ENCODE data around the gene SLC39A9. TPM values are rescaled to one million over a fixed set of nuclear protein-coding genes. Genes with fewer than 3 reads are reported as not detected.

Gene SLC39A9
- total and polyA plus RNA-seq, 2 of the 13 experiments (the other 11 are each of a cell fraction or from before 2014, with no cell fraction given): 46.6 to 69.5 TPM

DNA sequence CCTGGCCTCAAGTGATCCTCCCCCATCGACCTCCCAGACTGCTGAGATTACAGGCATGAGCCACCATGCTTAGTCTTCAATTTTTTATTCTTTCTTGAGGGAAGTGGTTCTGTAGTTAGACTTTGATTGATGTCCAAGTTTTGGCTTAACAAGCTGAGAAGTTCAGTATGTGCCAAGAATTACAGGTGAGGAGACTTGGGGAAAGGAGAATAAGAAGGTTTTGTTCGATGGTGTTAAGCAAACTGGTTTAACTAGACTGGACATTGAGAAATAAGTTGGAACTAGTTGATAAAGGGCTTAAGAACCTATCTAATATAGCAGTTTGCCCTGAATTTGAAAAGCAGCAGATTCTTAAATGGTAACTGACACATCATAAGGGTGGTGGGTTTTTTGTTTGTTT lies 53.4 kb downstream of the SLC39A9 start:
- CTCF ChIA-PET (ENCODE audit: low intra/inter-chr PET ratio, low total read pairs): no interaction called here
- 97% methylated on average over 2 of the region's 2 CpGs for WGBS (ENCODE audit: low lambda C conversion rate)
- Histone ChIP-seq H4K20me1 (ENCODE audit: insufficient read depth, low read length) (no peaks in the 10 kb centered on the region), H3K9me3 (ENCODE audit: low read length) (no peaks in the 10 kb centered on the region), H3K4me1 (ENCODE audit: insufficient read depth, low read length) (no peaks in the 10 kb centered on the region), H3K4me2 (ENCODE audit: low read depth, low read length) (no peak overlapping the region), H2AFZ (ENCODE audit: low read length) (no peak overlapping the region), H3K4me3 (replicated peaks in 1 of 3; ENCODE audit: insufficient read depth in 1 of 3, low read depth in 2 of 3, low read length in 3 of 3) (no peak overlapping the region), H3K9ac (ENCODE audit: insufficient read depth, low read depth, low read length) (no peak overlapping the region), H3K36me3 (replicated peaks in 1 of 2; ENCODE audit: control insufficient read depth in 1 of 2, insufficient read depth in 2 of 2, low read length in 2 of 2) (peaks cover 8 to 33% of the 10 kb centered on the region in 2 experiments), H3K79me2 (ENCODE audit: insufficient read depth, low read length) (no peaks in the 10 kb centered on the region), H3K27me3 (ENCODE audit: control insufficient read depth in 1 of 2, insufficient read depth in 2 of 2, low read length in 2 of 2) (no peaks in the 10 kb centered on the region), H3K27ac (ENCODE audit: extremely low read length, insufficient read depth, low read length) (no peak overlapping the region)
- in situ Hi-C loops (cut with HindIII; ENCODE audit: extremely low pct_ligation_motif_present, low pct_unique_long_range_greater_than_20kb) (no loop called here), intact Hi-C loops (cut with micrococcal nuclease; ENCODE audit: unreplicated experiment) (no loop called here)
- FAIRE-seq (no peak), ATAC-seq (no peak), DNase-seq (ENCODE audit: low spot score) (no peak)
- POLR2A ChIA-PET: no interaction called here
- BruUV-seq (replicated peaks): no TSS peak
- TF ChIP-seq KDM2A (CRISPR knock-in tag; IDR thresholded peaks at IDR 0.05; ENCODE audit: borderline replicate concordance, low read depth) (no peak), NR1H2 (CRISPR knock-in tag; IDR thresholded peaks at IDR 0.05; ENCODE audit: borderline replicate concordance, low read depth) (no peak), MYNN (CRISPR knock-in tag; IDR thresholded peaks at IDR 0.05; ENCODE audit: low read depth) (no peak), MAFK (conservative IDR thresholded peaks at IDR 0.05 in 1 of 2, IDR thresholded peaks at IDR 0.05 in 1 of 2; ENCODE audit: low read length in 2 of 2) (no peak), ZNF382 (CRISPR knock-in tag; IDR thresholded peaks at IDR 0.05; ENCODE audit: borderline replicate concordance) (no peak), ZNF552 (CRISPR knock-in tag; IDR thresholded peaks at IDR 0.05; ENCODE audit: borderline replicate concordance) (no peak), MZF1 (CRISPR knock-in tag; IDR thresholded peaks at IDR 0.05; ENCODE audit: borderline replicate concordance) (no peak), SPEN (CRISPR knock-in tag; IDR thresholded peaks at IDR 0.05; ENCODE audit: low read depth) (no peak), ZNF207 (IDR thresholded peaks at IDR 0.05; ENCODE audit: borderline replicate concordance) (no peak), SMAD3 (CRISPR knock-in tag; IDR thresholded peaks at IDR 0.05) (no peak), ZZZ3 (CRISPR knock-in tag; IDR thresholded peaks at IDR 0.05; ENCODE audit: borderline replicate concordance) (no peak), ZNF781 (CRISPR knock-in tag; IDR thresholded peaks at IDR 0.05; ENCODE audit: borderline replicate concordance, not compliant biosample characterization) (no peak), ZNF333 (CRISPR knock-in tag; IDR thresholded peaks at IDR 0.05; ENCODE audit: borderline replicate concordance) (no peak), ZNF367 (CRISPR knock-in tag; IDR thresholded peaks at IDR 0.05; ENCODE audit: borderline replicate concordance) (no peak)
- TF ChIP-seq, protein P1, sequence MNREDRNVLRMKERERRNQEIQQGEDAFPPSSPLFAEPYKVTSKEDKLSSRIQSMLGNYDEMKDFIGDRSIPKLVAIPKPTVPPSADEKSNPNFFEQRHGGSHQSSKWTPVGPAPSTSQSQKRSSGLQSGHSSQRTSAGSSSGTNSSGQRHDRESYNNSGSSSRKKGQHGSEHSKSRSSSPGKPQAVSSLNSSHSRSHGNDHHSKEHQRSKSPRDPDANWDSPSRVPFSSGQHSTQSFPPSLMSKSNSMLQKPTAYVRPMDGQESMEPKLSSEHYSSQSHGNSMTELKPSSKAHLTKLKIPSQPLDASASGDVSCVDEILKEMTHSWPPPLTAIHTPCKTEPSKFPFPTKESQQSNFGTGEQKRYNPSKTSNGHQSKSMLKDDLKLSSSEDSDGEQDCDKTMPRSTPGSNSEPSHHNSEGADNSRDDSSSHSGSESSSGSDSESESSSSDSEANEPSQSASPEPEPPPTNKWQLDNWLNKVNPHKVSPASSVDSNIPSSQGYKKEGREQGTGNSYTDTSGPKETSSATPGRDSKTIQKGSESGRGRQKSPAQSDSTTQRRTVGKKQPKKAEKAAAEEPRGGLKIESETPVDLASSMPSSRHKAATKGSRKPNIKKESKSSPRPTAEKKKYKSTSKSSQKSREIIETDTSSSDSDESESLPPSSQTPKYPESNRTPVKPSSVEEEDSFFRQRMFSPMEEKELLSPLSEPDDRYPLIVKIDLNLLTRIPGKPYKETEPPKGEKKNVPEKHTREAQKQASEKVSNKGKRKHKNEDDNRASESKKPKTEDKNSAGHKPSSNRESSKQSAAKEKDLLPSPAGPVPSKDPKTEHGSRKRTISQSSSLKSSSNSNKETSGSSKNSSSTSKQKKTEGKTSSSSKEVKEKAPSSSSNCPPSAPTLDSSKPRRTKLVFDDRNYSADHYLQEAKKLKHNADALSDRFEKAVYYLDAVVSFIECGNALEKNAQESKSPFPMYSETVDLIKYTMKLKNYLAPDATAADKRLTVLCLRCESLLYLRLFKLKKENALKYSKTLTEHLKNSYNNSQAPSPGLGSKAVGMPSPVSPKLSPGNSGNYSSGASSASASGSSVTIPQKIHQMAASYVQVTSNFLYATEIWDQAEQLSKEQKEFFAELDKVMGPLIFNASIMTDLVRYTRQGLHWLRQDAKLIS (CRISPR knock-in tag; IDR thresholded peaks at IDR 0.05): no peak
- TF ChIP-seq, protein P2, sequence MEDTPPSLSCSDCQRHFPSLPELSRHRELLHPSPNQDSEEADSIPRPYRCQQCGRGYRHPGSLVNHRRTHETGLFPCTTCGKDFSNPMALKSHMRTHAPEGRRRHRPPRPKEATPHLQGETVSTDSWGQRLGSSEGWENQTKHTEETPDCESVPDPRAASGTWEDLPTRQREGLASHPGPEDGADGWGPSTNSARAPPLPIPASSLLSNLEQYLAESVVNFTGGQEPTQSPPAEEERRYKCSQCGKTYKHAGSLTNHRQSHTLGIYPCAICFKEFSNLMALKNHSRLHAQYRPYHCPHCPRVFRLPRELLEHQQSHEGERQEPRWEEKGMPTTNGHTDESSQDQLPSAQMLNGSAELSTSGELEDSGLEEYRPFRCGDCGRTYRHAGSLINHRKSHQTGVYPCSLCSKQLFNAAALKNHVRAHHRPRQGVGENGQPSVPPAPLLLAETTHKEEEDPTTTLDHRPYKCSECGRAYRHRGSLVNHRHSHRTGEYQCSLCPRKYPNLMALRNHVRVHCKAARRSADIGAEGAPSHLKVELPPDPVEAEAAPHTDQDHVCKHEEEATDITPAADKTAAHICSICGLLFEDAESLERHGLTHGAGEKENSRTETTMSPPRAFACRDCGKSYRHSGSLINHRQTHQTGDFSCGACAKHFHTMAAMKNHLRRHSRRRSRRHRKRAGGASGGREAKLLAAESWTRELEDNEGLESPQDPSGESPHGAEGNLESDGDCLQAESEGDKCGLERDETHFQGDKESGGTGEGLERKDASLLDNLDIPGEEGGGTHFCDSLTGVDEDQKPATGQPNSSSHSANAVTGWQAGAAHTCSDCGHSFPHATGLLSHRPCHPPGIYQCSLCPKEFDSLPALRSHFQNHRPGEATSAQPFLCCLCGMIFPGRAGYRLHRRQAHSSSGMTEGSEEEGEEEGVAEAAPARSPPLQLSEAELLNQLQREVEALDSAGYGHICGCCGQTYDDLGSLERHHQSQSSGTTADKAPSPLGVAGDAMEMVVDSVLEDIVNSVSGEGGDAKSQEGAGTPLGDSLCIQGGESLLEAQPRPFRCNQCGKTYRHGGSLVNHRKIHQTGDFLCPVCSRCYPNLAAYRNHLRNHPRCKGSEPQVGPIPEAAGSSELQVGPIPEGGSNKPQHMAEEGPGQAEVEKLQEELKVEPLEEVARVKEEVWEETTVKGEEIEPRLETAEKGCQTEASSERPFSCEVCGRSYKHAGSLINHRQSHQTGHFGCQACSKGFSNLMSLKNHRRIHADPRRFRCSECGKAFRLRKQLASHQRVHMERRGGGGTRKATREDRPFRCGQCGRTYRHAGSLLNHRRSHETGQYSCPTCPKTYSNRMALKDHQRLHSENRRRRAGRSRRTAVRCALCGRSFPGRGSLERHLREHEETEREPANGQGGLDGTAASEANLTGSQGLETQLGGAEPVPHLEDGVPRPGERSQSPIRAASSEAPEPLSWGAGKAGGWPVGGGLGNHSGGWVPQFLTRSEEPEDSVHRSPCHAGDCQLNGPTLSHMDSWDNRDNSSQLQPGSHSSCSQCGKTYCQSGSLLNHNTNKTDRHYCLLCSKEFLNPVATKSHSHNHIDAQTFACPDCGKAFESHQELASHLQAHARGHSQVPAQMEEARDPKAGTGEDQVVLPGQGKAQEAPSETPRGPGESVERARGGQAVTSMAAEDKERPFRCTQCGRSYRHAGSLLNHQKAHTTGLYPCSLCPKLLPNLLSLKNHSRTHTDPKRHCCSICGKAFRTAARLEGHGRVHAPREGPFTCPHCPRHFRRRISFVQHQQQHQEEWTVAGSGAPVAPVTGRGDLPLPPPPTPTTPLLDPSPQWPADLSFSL (CRISPR knock-in tag; IDR thresholded peaks at IDR 0.05): no peak

All from HepG2 (cell line).